ENCODE data around the gene ABCB11. TPM values are rescaled to one million over a fixed set of nuclear protein-coding genes. Genes with fewer than 3 reads are reported as not detected.

The ABCB11 gene
- total and polyA plus RNA-seq, 2 of the 4 experiments (the other 2 are of a cell fraction), result not detected

- Histone ChIP-seq H3K4me3 (ENCODE audit: insufficient read depth, low read depth, low read length) (no peak overlapping the region), H2AK5ac (ENCODE audit: low read depth, low read length) (no peak overlapping the region), H3K9me3 (ENCODE audit: control insufficient read depth, insufficient read depth, low read length) (peaks cover 5% of the 10 kb centered on the region; the same call in 1 of the 2 replicates), H3K4me1 (ENCODE audit: control insufficient read depth, insufficient read depth, low read length) (no peaks in the 10 kb centered on the region), H3K4ac (ENCODE audit: low read depth, low read length) (no peak overlapping the region), H3K36me3 (ENCODE audit: control insufficient read depth, insufficient read depth, low read length) (no peaks in the 10 kb centered on the region), H4K91ac (ENCODE audit: insufficient read depth, low read depth, low read length) (no peak overlapping the region), H2BK5ac (ENCODE audit: low read depth, low read length, poor library complexity, severe bottlenecking) (no peak overlapping the region), H3K56ac (ENCODE audit: extremely low read depth, insufficient read depth, low read length) (no peak overlapping the region), H3K27ac (ENCODE audit: insufficient read depth, low read length) (no peak overlapping the region), H4K5ac (ENCODE audit: low read depth, low read length) (no peak overlapping the region), H2BK15ac (ENCODE audit: low read depth, low read length) (no peak overlapping the region), H4K20me1 (ENCODE audit: insufficient read depth, low read length) (no peaks in the 10 kb centered on the region), H3K79me1 (ENCODE audit: low read depth in 1 of 2, low read length in 2 of 2) (no peaks in the 10 kb centered on the region), H3K14ac (replicated peaks; ENCODE audit: low read depth, low read length) (no peak overlapping the region), H3K18ac (ENCODE audit: low read depth, low read length) (no peak overlapping the region), H3K4me2 (ENCODE audit: low read depth, low read length) (no peak overlapping the region), H3K23ac (ENCODE audit: low read depth, low read length) (no peak overlapping the region), H3K9me1 (ENCODE audit: insufficient read depth, low read length) (no peaks in the 10 kb centered on the region), H2BK20ac (ENCODE audit: low read depth, low read length) (no peak overlapping the region), H3K9ac (ENCODE audit: low read depth, low read length) (no peak overlapping the region), H4K8ac (ENCODE audit: low read depth in 2 of 2, low read length in 2 of 2) (no peak overlapping the region), H2BK120ac (ENCODE audit: low read depth, low read length) (no peak overlapping the region), H3K27me3 (ENCODE audit: control insufficient read depth, insufficient read depth, low read length) (no peaks in the 10 kb centered on the region), H2AFZ (replicated peaks; ENCODE audit: low read length, poor library complexity) (no peak overlapping the region), H2AK9ac (replicated peaks; ENCODE audit: low read depth, low read length, poor library complexity) (no peak overlapping the region)
- no peak for DNase-seq
- ChIA-PET CTCF (no interaction called here), POLR2A (ENCODE audit: unreplicated experiment) (no interaction called here)
- no peak for ATAC-seq (ENCODE audit: low read depth)
- no TSS peak for BruUV-seq (replicated peaks)
- TF ChIP-seq RAD21 (IDR thresholded peaks at IDR 0.05; ENCODE audit: low read length) (no peak), NFE2L2 (IDR thresholded peaks at IDR 0.05; ENCODE audit: low read depth, low read length) (no peak), MXI1 (IDR thresholded peaks at IDR 0.05; ENCODE audit: borderline replicate concordance, low read depth, low read length) (no peak), FOS (IDR thresholded peaks at IDR 0.05; ENCODE audit: low read depth, low read length) (no peak), RCOR1 (IDR thresholded peaks at IDR 0.05; ENCODE audit: insufficient replicate concordance, low read length) (no peak), BHLHE40 (IDR thresholded peaks at IDR 0.05; ENCODE audit: low read depth, low read length) (no peak), CHD1 (IDR thresholded peaks at IDR 0.05; ENCODE audit: low read depth, low read length) (no peak), USF2 (IDR thresholded peaks at IDR 0.05; ENCODE audit: low read depth, low read length) (no peak), RFX5 (IDR thresholded peaks at IDR 0.05; ENCODE audit: low read depth, low read length) (no peak), CEBPB (IDR thresholded peaks at IDR 0.05; ENCODE audit: low read depth, low read length) (no peak), MAFK (IDR thresholded peaks at IDR 0.05; ENCODE audit: low read depth, low read length) (no peak), SMC3 (IDR thresholded peaks at IDR 0.05; ENCODE audit: low read depth, low read length) (no peak), ELK1 (IDR thresholded peaks at IDR 0.05; ENCODE audit: borderline replicate concordance, low read depth, low read length) (no peak), CTCF (conservative IDR thresholded peaks at IDR 0.05; ENCODE audit: low read depth, low read length) (no peak), POLR2A (IDR thresholded peaks at IDR 0.05; ENCODE audit: low read depth, low read length) (no peak), MAZ (IDR thresholded peaks at IDR 0.05; ENCODE audit: borderline replicate concordance, low read depth, low read length) (no peak)
- intact Hi-C loops (cut with micrococcal nuclease) (no loop called here), dilution Hi-C loops (cut with HindIII; ENCODE audit: low sequenced_read_pairs, unreplicated experiment) (no loop called here), in situ Hi-C loops (cut with MboI; ENCODE audit: low sequenced_read_pairs) (no loop called here)
- no CpG with 5 or more reads among the region's 3 CpGs for WGBS, 2 experiments (ENCODE audit: extremely low coverage in 2 of 2, insufficient read length in 1 of 2)
Observed at GRCh38 chr2:169049142-169049541, 18.0 kb upstream of the ABCB11 start.

Data from IMR-90 (cell line).